T-helper 17 cell (primary cell): ENCODE measurements around the gene NAT10. TPM values are rescaled to one million over a fixed set of nuclear protein-coding genes. Genes with fewer than 3 reads are reported as not detected.

ENCODE experiments used
- ATAC-seq: fragments of 150-1000 bp; cut with Tn5 transposase; 2 replicates; pipeline ENCODE4 v1.10.0; 2021; ENCODE audit warnings: mild to moderate bottlenecking, moderate library complexity
- DNase-seq, 3 donors: peaks; one replicate each; pipeline versions ENCODE4 v3.0.0 to v3.0.0-alpha.2; 2020 to 2021
- H3K9me3 ChIP-seq: one replicate; pipeline ENCODE4 v1.7.0; 2013; ENCODE audit warnings: low read length, mild to moderate bottlenecking; ENCODE audit not compliant: control insufficient read depth, poor library complexity, severe bottlenecking
- H3K27ac Mint-ChIP-seq: one replicate; pipeline ENCODE4 v1.8.0; 2022; ENCODE audit warnings: mild to moderate bottlenecking, moderate library complexity, mixed read lengths
- H3K27me3 Mint-ChIP-seq: one replicate; pipeline ENCODE4 v1.8.0; 2022; ENCODE audit warnings: mixed read lengths
- H3K36me3 Mint-ChIP-seq: one replicate; pipeline ENCODE4 v1.8.0; 2022; ENCODE audit warnings: low read depth, mixed read lengths
- H3K4me1 Mint-ChIP-seq: one replicate; pipeline ENCODE4 v1.8.0; 2022; ENCODE audit warnings: mild to moderate bottlenecking, mixed read lengths
- H3K4me3 Mint-ChIP-seq: one replicate; pipeline ENCODE4 v1.8.0; 2022; ENCODE audit warnings: mild to moderate bottlenecking, moderate library complexity, mixed read lengths
- total RNA-seq, 4 donors: library from RNA in 2 of 4; stranded (reverse) in 2 of 4; gene quantifications; one replicate each; pipeline ENCODE4 v1.2.3 and lab custom pipeline; 2022 to 2026

NAT10 gene
- total RNA-seq, 2 donors from 2014 or later: 53.0 to 59.1 TPM

GRCh38 chr11:34124885-34125668 lies 19.6 kb downstream of the NAT10 start:
- no peak for ATAC-seq
- H3K4me3 Mint-ChIP-seq: no peak overlapping the region
- DNase-seq: no peak
- no peaks in the 10 kb centered on the region for H3K9me3 ChIP-seq
- H3K36me3 Mint-ChIP-seq: peaks cover 13% of the 10 kb centered on the region
- no peaks in the 10 kb centered on the region for H3K27me3 Mint-ChIP-seq
- peaks cover 14% of the 10 kb centered on the region for H3K4me1 Mint-ChIP-seq
- peak overlapping the region; percentile 19 for H3K27ac Mint-ChIP-seq

DNA sequence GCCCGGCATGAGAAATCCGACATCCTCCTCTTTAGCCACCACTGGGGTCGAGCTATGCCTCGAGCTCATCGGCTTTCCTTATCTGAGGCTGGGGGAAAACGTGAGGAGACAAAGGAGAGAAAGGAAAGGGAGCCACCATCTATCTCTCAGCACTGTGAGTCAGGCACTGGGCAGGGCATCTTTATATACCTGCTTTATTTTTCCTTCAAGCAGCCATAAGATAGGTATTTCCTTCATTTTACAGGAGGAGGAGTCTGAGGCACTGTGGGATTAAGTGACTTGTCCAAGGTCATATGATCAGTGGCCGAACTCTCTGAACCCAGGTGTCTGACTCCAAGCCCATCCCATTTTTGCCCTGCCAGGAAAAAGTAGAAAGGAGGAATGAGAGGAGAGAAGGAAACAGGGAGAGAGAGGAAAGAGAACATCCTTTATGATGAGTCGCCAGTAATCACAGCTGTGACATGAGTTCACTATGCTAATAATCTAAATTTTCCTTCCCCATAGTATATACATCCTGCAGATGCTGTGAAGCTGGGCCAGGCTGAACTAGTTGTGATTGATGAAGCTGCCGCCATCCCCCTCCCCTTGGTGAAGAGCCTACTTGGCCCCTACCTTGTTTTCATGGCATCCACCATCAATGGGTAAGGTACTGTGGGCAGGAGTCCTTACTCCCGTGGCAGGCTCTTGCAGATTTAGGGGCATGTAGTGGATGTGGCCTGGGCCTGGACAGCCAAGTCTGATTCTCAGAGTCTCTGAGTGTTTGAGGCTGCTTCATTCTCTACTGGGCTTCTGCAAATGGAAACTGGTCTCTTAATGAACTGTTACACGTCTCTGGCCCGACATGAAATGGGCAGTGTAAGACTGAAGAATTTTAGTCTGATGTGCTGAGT lies 21.8 kb downstream of the NAT10 start:
- Mint-ChIP-seq H3K4me3 (no peak overlapping the region), H3K27ac (no peak overlapping the region), H3K27me3 (no peaks in the 10 kb centered on the region), H3K36me3 (peaks cover 7% of the 10 kb centered on the region), H3K4me1 (peaks cover 5% of the 10 kb centered on the region)
- ATAC-seq (no peak), DNase-seq (no peak)
- no peaks in the 10 kb centered on the region for H3K9me3 ChIP-seq

GRCh38 chr11:34128824-34129223 lies 23.4 kb downstream of the NAT10 start:
- no peak overlapping the region for H3K27ac Mint-ChIP-seq
- ATAC-seq: no peak

GRCh38 chr11:34132261-34132965 lies 27.0 kb downstream of the NAT10 start:
- no peak for ATAC-seq
- H3K4me3 Mint-ChIP-seq: no peak overlapping the region
- no peaks in the 10 kb centered on the region for H3K27me3 Mint-ChIP-seq
- DNase-seq: no peak
- peaks cover 11% of the 10 kb centered on the region for H3K36me3 Mint-ChIP-seq
- H3K9me3 ChIP-seq: no peaks in the 10 kb centered on the region
- H3K27ac Mint-ChIP-seq: peak overlapping the region; percentile 45
- peaks cover 6% of the 10 kb centered on the region for H3K4me1 Mint-ChIP-seq

More at GRCh38 chr11:34128824-34129223, 23.4 kb downstream of the NAT10 start:
- Mint-ChIP-seq H3K36me3 (peaks cover 2% of the 10 kb centered on the region), H3K27me3 (no peaks in the 10 kb centered on the region), H3K4me3 (no peak overlapping the region), H3K4me1 (peaks cover 5% of the 10 kb centered on the region)
- DNase-seq: no peak
- no peaks in the 10 kb centered on the region for H3K9me3 ChIP-seq

- H3K36me3 Mint-ChIP-seq: peaks cover 27% of the 10 kb centered on the region
- no peak for ATAC-seq
Measured at GRCh38 chr11:34134765-34135164, 29.3 kb downstream of the NAT10 start.

DNA sequence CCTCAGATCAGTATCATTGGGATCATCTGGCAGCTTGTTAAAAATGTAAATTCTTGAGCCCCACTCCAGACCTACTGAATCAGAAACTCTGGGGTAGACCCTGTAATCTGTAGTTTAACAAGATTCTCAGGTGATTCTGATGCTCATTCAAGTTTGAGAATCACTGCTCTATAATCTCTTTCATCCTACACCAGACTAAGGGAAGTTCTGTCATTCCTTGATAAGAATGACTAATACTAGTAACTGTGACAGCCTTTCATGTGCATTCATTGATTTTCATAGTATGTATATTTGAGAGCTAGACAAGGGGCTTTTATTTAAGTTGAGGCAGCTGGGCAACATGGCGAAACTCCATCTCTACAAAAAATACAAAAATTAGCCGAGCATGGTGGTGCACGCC lies 30.0 kb downstream of the NAT10 start:
- Mint-ChIP-seq H3K4me3 (no peak overlapping the region), H3K4me1 (peaks cover 18% of the 10 kb centered on the region), H3K27ac (no peak overlapping the region), H3K36me3 (peaks cover 27% of the 10 kb centered on the region), H3K27me3 (no peaks in the 10 kb centered on the region)
- no peaks in the 10 kb centered on the region for H3K9me3 ChIP-seq
- ATAC-seq (no peak), DNase-seq (no peak)

More at GRCh38 chr11:34134765-34135164, 29.3 kb downstream of the NAT10 start:
- no peaks in the 10 kb centered on the region for H3K27me3 Mint-ChIP-seq
- H3K4me3 Mint-ChIP-seq: no peak overlapping the region
- peaks cover 18% of the 10 kb centered on the region for H3K4me1 Mint-ChIP-seq
- no peak overlapping the region for H3K27ac Mint-ChIP-seq
- no peak for DNase-seq
- no peaks in the 10 kb centered on the region for H3K9me3 ChIP-seq

DNA sequence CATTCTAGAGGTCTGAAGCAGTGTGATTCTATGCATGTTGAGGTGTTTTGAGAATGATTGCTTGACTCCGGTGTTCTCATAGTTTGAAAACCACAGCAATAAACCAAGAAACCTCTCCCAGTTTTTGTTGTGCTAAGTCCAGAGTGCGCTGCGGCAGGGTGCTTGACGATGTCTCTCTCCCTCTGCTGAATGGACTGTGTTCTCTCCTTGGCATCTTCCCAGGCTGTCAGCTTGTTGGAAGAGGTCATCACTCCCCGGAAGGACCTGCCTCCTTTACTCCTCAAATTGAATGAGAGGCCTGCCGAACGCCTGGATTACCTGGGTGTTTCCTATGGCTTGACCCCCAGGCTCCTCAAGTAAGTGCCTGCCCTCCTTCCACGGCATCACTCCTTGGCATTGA lies 31.0 kb downstream of the NAT10 start:
- DNase-seq (no peak), ATAC-seq (no peak)
- no peak overlapping the region for H3K4me3 Mint-ChIP-seq
- peak overlapping the region; percentile 14 for H3K27ac Mint-ChIP-seq
- peaks cover 18% of the 10 kb centered on the region for H3K4me1 Mint-ChIP-seq
- H3K9me3 ChIP-seq: no peaks in the 10 kb centered on the region
- H3K36me3 Mint-ChIP-seq: peaks cover 29% of the 10 kb centered on the region
- no peaks in the 10 kb centered on the region for H3K27me3 Mint-ChIP-seq

DNA sequence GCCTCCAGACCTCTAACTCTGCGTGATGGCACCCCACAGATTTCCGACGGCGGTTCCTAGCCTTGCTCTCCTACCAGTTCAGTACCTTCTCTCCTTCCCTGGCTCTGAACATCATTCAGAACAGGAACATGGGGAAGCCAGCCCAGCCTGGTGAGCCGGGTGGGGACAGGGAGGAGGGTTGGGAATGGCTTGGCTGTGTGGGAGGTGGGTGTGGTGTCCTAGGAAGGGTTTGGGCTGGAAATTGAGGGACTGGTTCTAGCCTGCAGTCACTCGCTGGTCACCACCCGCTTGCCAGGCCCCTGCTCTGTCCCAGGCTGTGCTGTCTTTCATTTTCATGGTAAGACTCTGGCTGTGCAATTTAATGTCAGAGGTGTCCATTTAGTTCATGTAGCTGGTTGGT lies 33.9 kb downstream of the NAT10 start:
- H3K27me3 Mint-ChIP-seq: no peaks in the 10 kb centered on the region
- H3K9me3 ChIP-seq: no peaks in the 10 kb centered on the region
- peaks cover 18% of the 10 kb centered on the region for H3K4me1 Mint-ChIP-seq
- H3K4me3 Mint-ChIP-seq: no peak overlapping the region
- DNase-seq (no peak), ATAC-seq (no peak)
- peaks cover 33% of the 10 kb centered on the region for H3K36me3 Mint-ChIP-seq
- no peak overlapping the region for H3K27ac Mint-ChIP-seq

DNA sequence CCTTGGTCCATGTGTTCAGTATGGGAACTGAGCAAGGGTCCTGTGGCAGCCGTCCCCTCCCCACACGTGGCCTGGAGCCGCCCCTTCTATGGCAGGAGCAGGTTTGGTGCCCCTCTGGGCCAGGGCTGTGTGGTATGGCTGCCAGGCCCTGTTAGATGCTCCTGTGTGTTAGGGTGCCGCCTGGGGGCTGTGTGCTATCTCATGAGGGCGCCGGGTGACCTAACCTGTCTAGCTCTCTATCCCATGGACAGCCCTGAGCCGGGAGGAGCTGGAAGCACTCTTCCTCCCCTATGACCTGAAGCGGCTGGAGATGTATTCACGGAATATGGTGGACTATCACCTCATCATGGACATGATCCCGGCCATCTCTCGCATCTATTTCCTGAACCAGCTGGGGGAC lies 34.7 kb downstream of the NAT10 start:
- no peak for DNase-seq

DNA sequence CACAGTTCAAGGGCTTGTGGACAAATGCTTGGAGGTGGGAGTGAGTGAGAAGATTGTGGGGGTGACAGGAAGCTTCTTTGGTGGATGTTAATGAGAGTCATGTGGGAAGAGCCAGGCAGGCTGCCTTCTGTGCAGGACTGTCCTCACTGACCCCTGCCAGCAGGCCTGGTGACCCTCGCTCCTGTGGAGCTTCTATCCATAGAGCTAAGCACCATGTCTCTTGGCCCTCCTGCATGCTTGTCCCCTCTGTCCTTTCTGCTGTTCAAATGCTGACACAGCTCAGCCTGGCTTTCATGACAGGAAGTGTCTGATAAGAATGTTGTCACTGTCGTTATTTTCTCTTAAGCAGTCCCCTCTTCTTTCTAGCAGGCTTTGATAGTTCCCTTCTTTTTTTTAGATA lies 37.6 kb downstream of the NAT10 start:
- H3K27me3 Mint-ChIP-seq: no peaks in the 10 kb centered on the region
- H3K36me3 Mint-ChIP-seq: peaks cover 29% of the 10 kb centered on the region
- no peaks in the 10 kb centered on the region for H3K9me3 ChIP-seq
- H3K4me3 Mint-ChIP-seq: no peak overlapping the region
- no peak for DNase-seq
- ATAC-seq: no peak
- no peak overlapping the region for H3K27ac Mint-ChIP-seq
- H3K4me1 Mint-ChIP-seq: peaks cover 7% of the 10 kb centered on the region

More for the DNA sequence above, 34.7 kb downstream of the NAT10 start:
- Mint-ChIP-seq H3K4me3 (no peak overlapping the region), H3K36me3 (peaks cover 33% of the 10 kb centered on the region), H3K4me1 (peaks cover 18% of the 10 kb centered on the region), H3K27ac (no peak overlapping the region), H3K27me3 (no peaks in the 10 kb centered on the region)
- H3K9me3 ChIP-seq: no peaks in the 10 kb centered on the region
- ATAC-seq: no peak

GRCh38 chr11:34145073-34145472 lies 39.6 kb downstream of the NAT10 start:
- Mint-ChIP-seq H3K27ac (peak overlapping the region; percentile 37), H3K4me3 (no peak overlapping the region), H3K36me3 (peaks cover 19% of the 10 kb centered on the region), H3K27me3 (no peaks in the 10 kb centered on the region), H3K4me1 (no peaks in the 10 kb centered on the region)
- no peaks in the 10 kb centered on the region for H3K9me3 ChIP-seq
- no peak for DNase-seq
- no peak for ATAC-seq

- H3K4me1 Mint-ChIP-seq: no peaks in the 10 kb centered on the region
- peaks cover 19% of the 10 kb centered on the region for H3K36me3 Mint-ChIP-seq
Measured at GRCh38 chr11:34145847-34146381, 40.5 kb downstream of the NAT10 start.

GRCh38 chr11:34146411-34146810 lies 41.0 kb downstream of the NAT10 start:
- Mint-ChIP-seq H3K4me1 (no peaks in the 10 kb centered on the region), H3K4me3 (no peak overlapping the region), H3K27ac (no peak overlapping the region), H3K36me3 (peaks cover 18% of the 10 kb centered on the region), H3K27me3 (no peaks in the 10 kb centered on the region)
- ATAC-seq (no peak), DNase-seq (no peak)
- H3K9me3 ChIP-seq: no peaks in the 10 kb centered on the region

More at GRCh38 chr11:34145847-34146381, 40.5 kb downstream of the NAT10 start:
- ATAC-seq (no peak), DNase-seq (no peak)
- Mint-ChIP-seq H3K27ac (peak overlapping the region; percentile 37), H3K4me3 (no peak overlapping the region), H3K27me3 (no peaks in the 10 kb centered on the region)
- H3K9me3 ChIP-seq: no peaks in the 10 kb centered on the region
